Non-pigmented ciliary epithelial cell (primary cell): Measurements from ENCODE around the gene KLF2.

ENCODE experiments used
- DNase-seq: peaks from one replicate; pipeline ENCODE4 v3.0.0-alpha.2; 2010; ENCODE audit warnings: low read depth

Gene KLF2

DNA sequence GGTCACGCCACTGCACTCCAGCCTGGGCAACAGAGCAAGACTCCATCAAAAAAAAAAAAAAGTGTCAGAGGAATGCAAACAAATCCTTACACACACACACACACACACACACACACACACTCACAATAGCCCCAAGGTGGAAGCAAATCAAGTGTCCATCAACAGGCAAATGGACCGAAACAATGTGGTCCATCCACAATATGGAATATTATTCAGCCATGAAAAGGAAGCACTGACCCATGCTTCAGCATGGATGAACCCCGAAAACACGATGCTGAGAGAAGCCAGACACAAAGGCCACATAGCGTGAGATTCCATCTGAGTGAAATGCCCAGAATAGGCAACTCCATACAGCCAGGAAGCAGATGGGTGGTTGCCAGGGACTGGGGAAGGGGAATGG lies 16.5 kb upstream of the KLF2 start:
- no peak for DNase-seq

DNA sequence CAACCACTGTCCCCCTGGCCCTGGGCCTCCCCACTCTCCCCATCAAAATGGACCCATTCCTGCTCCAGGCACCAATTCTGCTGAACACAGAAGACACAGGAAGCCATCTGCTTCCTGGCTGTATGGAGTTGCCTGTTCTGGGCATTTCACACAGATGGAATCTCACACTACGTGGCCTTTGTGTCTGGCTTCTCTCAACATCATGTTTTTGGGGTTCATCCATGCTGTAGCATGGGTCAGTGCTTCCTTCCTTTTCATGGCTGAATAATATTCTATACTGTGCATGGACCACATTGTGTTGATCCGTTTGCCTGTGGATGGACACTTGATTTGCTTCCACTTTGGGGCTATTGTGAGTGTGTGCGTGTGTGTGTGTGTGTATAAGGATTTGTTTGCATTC lies 15.0 kb upstream of the KLF2 start:
- no peak for DNase-seq

DNA sequence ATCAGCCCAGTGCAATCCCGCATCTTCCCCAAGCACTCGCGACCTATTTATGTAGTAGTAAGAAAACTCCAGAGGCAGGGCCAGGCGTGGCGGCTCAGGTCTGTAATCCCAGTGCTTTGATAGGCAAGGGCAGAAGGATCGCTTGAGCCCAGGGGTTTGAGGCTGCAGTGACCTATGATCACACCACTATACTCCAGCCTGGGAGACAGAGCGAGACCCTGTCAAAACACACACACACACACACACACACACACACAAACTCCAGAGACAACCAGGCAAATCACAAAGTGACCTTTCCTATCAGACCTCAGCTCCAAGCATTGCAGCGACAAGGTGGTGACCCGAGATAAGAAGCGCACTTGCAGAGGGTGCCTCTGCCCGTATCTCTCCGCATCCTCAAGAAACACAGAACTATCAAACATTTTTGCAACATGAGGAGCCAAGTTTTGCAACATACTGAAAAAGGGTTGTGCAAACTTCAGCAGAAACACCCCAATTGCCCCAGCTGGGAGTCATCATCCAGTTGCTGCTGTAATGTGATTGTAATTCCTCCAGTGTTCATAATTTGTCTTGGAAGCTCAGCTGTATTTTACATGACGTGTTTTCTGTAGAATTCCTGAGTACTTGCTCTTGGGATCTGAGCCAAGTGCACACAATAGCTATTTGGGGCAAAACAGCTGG lies 8.7 kb upstream of the KLF2 start:
- DNase-seq: peak; percentile 96

DNA sequence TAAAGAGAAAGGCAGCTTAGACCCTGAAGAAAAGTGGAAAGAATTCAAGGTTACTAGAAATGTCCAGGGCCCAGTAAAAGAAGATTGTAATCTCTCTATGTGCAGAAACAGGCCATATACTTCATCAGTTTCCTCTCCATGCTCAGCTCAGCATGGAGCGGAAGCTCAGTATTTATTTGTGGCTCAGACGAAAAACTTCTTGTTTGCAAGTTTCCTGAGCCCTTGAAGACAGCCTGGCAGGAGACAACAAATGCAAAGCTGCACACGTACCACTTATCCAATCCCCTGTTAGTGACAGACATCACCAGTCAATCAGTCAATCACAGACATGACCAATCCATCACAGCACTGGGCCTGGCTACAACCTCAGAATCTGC lies 8.1 kb upstream of the KLF2 start:
- no peak for DNase-seq

DNA sequence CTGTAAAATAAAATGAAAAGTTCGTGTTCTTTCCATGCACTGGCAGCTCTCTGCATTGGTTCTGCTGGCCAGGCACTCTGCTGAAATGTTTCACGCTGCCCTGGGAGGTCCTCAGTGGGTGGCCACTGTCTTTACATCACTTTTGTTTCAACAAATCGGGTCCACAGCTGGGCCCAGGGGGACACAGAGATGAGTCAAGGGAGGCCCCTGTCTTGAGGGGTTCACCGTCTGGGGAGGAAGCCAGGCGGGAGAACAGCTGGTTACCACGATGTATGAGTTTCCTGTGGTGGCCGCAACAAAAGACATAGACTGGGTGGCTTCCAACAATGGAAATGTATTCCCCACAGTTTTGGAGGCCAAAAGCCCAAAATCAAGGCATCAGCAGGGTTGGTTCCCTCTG lies 5.1 kb upstream of the KLF2 start:
- DNase-seq: no peak

DNA sequence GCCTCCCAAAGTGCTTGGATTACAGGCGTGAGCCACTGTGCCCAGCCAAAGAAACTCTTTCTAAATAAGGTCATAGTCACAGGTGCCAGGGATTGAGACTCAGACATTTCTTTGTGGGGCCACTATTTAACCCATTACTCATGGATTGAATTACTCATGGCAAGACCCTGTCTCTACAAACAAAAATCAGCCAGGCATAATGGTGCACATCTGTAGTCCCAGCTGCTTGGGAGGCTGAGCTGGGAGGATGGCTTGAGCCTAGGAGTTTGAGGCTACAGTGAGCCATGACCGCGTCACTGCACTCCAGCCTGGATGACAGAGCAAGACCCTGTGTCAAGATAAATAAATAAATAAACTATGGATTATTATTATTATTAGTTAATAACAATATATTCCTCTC lies 3.6 kb upstream of the KLF2 start:
- DNase-seq: no peak

DNA sequence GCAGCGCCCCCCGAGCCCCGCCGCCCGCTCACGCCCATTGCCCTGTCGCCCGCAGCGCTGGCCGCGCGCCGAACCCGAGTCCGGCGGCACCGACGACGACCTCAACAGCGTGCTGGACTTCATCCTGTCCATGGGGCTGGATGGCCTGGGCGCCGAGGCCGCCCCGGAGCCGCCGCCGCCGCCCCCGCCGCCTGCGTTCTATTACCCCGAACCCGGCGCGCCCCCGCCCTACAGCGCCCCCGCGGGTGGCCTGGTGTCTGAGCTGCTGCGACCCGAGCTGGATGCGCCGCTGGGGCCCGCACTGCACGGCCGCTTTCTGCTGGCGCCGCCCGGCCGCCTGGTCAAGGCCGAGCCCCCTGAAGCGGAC lies 518 bp downstream of the KLF2 start:
- no peak for DNase-seq

DNA sequence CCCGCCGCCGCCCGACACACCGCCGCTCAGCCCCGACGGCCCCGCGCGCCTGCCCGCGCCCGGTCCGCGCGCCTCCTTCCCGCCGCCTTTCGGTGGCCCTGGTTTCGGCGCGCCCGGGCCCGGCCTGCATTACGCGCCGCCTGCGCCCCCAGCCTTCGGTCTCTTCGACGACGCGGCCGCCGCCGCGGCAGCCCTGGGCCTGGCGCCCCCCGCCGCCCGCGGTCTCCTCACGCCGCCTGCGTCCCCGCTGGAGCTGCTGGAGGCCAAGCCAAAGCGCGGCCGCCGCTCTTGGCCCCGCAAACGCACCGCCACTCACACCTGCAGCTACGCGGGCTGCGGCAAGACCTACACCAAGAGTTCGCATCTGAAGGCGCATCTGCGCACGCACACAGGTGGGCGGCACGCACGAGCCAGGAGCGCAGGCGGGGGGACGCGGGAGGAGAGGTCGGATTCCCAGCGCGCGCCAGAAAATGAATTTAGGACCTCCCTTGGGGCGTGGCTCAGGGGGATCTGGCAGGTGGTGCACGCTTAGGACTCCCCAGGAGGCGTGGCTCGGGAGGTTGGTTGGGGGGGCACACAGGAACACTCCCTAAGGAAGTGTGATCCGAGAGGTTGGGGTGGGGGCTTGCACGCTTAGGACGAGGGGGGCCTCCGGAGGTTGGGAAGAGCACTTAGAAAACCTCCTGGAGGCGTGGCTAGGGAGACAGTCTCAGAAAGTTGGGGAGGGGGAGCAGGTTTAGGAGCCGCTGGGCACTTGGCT lies 1.2 kb downstream of the KLF2 start:
- DNase-seq: no peak

DNA sequence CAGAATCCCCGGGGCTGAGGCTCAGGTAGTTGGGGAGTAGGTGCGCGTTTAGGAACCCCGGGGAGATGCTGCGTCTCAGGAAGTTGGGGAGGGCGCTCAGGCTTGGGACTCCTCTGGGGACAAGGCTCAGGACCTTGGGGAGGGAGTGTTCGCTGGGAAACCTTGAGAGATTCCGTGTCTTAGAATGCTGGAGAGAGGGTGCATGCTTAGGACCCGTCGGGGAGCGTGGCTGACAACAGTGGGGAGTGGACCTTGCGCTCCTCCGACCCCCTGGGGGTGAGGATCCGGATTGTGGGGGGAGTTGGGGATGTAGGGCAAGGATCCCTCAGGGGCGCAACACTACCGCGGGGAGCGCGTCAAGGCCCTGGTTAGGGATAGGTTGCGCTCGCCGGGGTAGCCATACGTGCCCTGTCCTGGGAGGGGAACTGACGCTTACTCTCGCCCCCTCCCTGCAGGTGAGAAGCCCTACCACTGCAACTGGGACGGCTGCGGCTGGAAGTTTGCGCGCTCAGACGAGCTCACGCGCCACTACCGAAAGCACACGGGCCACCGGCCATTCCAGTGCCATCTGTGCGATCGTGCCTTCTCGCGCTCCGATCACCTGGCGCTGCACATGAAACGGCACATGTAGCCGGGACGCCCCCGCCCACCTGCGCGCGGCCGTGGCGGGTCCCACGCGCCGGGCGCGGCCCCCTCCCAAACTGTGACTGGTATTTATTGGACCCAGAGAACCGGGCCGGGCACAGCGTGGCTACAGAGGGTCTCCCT lies 2.0 kb downstream of the KLF2 start:
- DNase-seq: no peak

DNA sequence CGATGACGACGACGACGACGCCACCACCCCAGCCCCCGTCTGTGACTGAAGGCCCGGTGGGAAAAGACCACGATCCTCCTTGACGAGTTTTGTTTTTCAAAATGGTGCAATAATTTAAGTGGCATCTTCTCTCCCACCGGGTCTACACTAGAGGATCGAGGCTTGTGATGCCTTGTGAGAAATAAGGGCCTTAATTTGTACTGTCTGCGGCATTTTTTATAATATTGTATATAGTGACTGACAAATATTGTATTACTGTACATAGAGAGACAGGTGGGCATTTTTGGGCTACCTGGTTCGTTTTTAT lies 2.5 kb downstream of the KLF2 start:
- no peak for DNase-seq

DNA sequence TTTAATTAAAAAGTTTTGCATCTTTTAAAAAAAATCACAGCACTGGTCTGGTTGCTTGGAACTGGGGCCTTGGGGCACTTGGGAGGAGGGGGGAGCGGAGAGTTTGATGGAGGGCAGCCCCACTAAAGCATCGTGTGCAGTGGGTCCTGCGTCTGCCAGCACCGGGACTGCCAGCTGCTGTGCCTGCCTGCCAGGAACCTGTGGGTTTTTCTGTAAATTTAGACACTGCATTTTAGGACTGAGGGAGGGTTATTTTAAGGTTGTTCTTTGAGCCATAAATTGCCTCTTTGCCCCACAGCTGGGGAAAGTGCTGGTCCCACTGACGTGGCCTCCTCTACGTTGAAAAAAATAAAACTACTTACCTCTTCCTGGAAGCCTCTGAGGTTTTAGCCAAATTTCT lies 2.9 kb downstream of the KLF2 start:
- DNase-seq: no peak

DNA sequence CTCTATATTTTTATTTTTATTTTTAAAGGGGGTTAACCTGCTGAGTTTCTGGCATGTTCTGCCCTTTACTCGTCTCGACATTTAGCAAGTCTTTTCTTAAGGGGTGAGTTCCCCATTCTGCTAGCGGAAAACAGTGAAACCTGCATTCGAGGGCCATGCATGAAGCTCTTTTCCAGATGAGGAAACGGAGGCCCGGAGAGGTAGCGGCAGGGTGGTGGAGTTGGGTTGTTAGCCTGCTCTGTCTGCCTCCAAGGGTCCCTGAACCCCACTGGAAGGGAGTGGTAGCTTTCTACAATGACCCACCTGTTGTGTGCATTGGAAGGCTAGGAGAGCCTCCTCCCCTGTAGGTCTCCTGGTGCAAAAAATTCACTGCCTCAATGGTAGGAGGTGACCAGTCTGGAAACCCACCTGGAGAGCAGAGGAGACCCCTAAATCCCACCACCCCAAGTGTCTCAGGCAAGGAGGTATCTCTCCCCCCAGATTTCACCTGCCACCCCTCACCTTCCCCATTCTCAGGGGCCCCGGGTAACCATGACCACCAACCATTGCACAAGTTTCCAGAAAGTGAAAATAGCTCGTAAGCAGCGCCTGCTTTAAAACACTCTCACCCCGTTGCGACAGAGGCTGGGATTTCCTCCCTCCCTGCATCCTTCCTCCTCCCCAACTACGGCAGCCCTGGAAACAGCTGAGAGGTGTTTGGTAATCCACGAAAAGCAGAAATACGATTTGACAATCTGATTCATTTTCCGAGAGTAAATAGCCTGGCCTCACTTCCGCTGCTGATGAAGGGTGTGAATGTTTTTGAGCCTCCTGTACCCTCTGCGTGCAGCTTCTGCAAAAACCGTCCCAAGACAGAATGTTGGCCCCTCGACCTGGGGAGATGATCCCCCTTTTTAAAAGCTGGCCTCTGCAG lies 3.5 kb downstream of the KLF2 start:
- DNase-seq: no peak

DNA sequence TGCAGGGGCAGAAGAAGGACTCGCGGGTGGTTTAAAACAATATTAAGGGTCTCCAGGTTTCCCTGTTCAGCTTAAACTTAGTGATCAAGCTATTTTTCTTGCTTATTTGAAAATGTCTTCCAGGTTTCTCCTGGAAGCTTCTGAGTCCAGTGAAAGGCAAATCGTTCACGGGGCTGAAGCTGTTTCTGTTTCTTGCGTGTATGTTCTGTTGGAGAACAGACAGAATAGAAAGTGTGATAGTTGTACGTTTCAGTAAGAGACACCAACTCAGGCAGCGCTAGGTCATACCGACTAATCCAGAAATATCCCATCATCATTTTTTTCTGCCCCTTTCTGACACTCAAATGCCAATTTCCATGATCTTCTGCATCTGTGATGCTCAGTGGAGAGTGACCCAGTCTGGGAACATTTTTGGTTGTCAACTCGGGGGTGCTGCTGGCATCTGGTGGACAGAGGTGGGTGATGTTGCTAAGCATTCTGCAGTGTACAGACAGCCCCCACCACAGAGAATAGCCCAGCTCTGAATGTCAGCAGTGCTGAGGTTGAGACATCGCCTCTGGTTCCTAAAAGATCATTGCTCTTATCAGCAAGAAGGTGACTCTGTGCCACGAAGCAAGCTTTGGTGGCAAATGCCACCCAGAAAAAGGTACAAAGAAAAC lies 4.3 kb downstream of the KLF2 start:
- no peak for DNase-seq

DNA sequence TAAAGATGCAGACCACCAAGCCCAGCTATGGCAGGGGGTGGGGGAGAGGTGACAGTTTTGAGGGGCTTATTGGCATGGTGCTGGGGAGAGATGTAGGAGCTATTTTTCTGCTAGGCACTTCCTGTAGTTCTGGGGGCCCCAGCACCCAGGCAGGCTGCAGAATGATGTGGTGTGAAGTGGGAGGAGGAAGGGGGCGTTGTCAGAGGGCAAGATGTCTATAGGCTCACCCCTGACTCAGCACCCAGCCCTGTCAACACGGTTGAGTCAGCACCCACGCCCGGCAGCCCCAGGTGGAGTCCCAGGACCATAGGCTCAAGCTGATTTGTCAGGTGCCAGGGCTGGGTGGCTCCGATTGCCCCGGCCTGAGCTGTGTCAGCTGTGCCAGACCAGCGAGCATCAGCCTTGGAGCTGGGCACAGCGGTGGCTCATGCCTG lies 5.8 kb downstream of the KLF2 start:
- DNase-seq: no peak

DNA sequence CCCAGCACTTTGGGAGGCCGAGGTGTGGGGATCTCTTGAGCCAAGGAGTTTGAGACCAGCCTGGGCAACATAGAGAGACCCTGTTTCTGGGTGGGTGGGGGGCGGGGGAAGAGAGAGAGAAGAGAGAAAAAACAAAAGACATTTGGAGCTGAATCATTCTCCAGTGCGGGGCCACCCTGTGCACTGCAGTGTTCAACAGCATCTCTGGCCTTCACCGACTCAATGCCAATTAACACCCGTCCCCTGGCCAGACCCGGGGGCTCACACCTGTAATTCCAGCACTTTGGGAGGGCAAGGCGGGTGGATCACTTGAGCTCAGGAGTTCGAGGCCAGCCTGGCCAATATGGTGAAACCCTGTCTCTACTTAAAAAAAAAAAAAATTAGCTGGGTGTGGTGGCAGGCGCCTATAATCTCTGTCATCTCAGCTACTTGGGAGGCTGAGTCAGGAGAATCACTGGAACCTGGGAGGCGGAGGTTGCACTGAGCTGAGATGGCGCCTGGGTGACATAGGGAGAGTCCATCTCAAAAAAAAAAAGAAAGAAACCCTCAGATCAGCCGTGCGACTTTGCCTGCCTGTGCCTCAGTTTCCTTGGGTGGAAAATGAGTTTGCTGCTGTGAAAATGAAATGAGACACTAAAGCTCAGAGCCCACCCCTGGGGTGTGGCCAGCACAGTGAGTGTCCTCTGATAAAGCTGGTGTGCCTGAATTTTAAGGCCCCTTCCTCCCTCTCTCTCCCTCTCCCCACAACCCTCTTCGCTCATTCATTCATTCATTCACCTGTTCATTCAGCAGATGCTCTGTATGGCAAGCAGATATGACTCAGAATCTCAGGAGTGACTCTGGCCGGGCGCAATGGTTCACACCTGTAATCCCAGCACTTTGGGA lies 6.4 kb downstream of the KLF2 start:
- no peak for DNase-seq

DNA sequence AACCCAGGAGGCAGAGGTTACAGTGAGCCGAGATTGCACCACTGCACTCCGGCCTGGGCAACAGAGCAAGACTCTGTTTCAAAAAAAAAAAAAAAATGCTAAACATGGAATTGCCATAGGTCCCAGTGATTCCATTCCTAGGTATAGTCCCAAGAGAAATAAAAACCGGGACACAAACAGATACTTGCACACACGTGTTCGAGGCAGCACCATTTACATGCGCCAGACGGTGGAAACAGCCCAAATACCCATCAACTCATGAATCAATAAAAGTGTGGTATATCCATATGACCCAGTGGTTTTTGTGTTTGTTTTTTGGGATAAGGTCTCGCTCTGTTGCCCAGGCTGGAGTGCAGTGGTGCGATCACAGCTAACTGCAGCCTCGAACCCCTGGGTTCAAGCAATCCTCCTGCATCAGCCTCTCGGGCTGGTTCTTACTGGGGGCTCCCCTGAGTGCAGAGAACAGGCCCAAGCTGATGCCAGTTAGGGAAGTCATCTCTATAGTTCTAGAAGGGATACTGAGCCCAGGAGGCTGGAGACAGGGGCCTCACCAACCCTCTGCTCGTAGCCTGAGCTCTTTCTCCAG lies 8.5 kb downstream of the KLF2 start:
- no peak for DNase-seq

DNA sequence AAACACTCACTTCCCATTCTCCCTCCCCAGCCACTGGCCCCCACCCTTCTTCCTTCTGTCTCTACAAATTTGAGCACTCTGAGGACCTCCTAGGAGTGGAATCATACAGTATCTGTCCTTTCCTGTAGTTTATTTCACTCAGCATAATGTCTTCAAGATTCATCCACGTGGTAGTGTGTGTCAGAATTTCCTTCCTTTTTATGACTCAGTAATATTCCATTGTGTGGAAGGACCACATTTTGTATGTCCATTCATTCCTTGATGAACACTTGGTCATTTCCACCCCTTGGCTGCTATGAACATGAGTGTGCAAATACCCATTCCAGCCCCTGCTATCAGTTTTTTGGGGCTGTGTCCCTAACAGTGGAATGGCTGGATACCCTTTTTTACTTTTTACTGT lies 9.8 kb downstream of the KLF2 start:
- DNase-seq: no peak

DNA sequence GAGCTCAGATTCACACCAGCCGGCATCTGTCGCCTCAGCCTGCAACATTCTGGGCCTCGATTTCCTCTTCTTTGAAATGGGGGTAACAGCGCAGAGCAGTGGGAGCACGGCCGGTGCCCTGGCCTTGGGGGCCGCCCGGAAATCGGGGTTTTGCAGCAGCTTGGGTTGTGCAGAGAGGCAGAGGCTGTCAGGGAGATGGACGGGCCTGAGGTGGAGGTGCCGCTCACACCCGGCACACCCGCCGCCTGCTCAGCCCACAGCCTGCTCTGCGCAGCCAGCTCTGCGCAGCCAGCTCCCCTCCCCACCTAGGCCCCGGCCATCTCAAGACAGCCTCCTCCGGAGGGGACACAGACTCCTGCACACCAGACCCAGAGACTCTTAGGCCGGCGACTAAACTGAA lies 10.6 kb downstream of the KLF2 start:
- no peak for DNase-seq

DNA sequence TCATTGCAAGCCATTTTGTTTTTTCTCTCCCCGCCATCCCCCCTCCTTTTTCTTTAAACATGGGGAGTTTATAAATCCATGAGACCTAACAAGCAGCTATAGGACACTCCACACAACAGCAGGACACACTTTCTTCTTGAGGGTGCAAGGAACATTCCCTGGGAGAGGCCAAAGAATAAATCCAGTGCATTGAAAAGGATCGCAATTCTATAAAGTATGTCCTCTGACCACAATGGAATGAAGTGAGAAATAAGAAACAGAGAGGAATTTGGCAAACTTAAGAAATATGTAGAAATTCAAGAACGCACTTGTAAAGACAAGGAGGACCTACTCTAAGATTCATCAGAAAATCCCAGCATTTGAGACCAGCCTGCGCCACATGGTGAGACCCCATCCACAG lies 11.9 kb downstream of the KLF2 start:
- no peak for DNase-seq

DNA sequence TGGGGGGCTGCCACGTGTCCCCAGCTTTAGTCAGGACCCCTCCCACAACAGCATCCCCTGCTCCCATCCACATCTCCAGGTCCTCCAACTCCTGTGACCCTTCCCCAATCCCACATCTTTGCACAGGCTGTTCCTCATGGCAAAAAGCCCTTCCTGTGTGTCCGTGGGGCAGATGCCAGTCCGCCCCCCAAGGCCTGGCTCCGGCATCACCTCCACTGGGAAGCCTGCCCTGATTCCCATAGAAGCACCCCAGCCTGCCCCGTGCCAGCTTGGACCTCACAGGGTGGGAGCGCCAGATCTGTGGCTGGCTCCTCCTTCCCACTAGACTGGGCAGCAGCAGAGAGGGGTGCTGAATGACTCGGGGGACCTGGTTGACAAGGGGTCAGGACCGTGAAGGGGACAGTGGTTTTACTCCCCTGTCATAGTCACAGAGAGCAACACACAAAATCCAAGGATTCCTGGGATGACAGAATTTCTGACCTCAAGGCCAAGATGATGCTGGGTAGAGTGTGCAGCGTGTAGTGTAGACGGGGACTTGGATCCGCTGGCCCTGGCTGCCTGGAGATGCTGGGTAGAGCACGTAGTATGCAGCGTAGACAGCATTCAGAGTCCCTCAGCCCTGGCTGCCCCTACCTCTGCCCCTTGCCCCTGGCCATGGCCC lies 13.3 kb downstream of the KLF2 start:
- no peak for DNase-seq
